Stimulated activated memory B cell treated with anti-CD40 and anti-IgM and Interleukin-4, amounts not matched to agents 10 μg/mL and 1 μg/mL and 100 μg/mL, for 72 hours (primary cell): ENCODE results near the gene GRK1.

ENCODE experiments used
- ATAC-seq: fragments of 150-1000 bp; cut with Tn5 transposase; 2 replicates; pipeline ENCODE4 v1.10.0; 2021
- H3K27ac Mint-ChIP-seq: one replicate; pipeline ENCODE4 v1.8.0; 2022; ENCODE audit warnings: mild to moderate bottlenecking, mixed read lengths
- H3K27me3 Mint-ChIP-seq: one replicate; pipeline ENCODE4 v1.8.0; 2022; ENCODE audit warnings: mixed read lengths
- H3K36me3 Mint-ChIP-seq: one replicate; pipeline ENCODE4 v1.8.0; 2022; ENCODE audit warnings: mixed read lengths
- H3K4me1 Mint-ChIP-seq: one replicate; pipeline ENCODE4 v1.8.0; 2022; ENCODE audit warnings: mixed read lengths
- H3K4me3 Mint-ChIP-seq: one replicate; pipeline ENCODE4 v1.8.0; 2022; ENCODE audit warnings: mild to moderate bottlenecking, moderate library complexity, mixed read lengths
- H3K9me3 Mint-ChIP-seq: one replicate; pipeline ENCODE4 v1.8.0; 2022; ENCODE audit warnings: mixed read lengths

The GRK1 gene

GRCh38 chr13:113638806-113639205 is 28.2 kb upstream of the GRK1 start:
- Mint-ChIP-seq H3K27ac (no peak overlapping the region), H3K36me3 (peaks cover 81% of the 10 kb centered on the region), H3K4me3 (no peak overlapping the region), H3K27me3 (no peaks in the 10 kb centered on the region), H3K9me3 (no peaks in the 10 kb centered on the region), H3K4me1 (peaks cover 13% of the 10 kb centered on the region)
- no peak for ATAC-seq

GRCh38 chr13:113639616-113640262 is 27.3 kb upstream of the GRK1 start:
- H3K36me3 Mint-ChIP-seq = peaks cover 72% of the 10 kb centered on the region
- ATAC-seq = no peak
- no peak overlapping the region for H3K27ac Mint-ChIP-seq
- no peaks in the 10 kb centered on the region for H3K27me3 Mint-ChIP-seq
- no peaks in the 10 kb centered on the region for H3K9me3 Mint-ChIP-seq
- H3K4me3 Mint-ChIP-seq = no peak overlapping the region
- peaks cover 13% of the 10 kb centered on the region for H3K4me1 Mint-ChIP-seq

- Mint-ChIP-seq H3K4me1 (peaks cover 17% of the 10 kb centered on the region), H3K27me3 (no peaks in the 10 kb centered on the region), H3K4me3 (no peak overlapping the region), H3K36me3 (peaks cover 62% of the 10 kb centered on the region), H3K27ac (no peak overlapping the region), H3K9me3 (no peaks in the 10 kb centered on the region)
- ATAC-seq = no peak
Observed at GRCh38 chr13:113641426-113641825, 25.6 kb upstream of the GRK1 start.

- H3K36me3 Mint-ChIP-seq = peaks cover 55% of the 10 kb centered on the region
- no peak overlapping the region for H3K27ac Mint-ChIP-seq
- H3K27me3 Mint-ChIP-seq = no peaks in the 10 kb centered on the region
- ATAC-seq = no peak
- H3K4me1 Mint-ChIP-seq = peaks cover 23% of the 10 kb centered on the region
- H3K9me3 Mint-ChIP-seq = no peaks in the 10 kb centered on the region
- no peak overlapping the region for H3K4me3 Mint-ChIP-seq
Observed at GRCh38 chr13:113642563-113642962, 24.5 kb upstream of the GRK1 start.

- peaks cover 58% of the 10 kb centered on the region for H3K36me3 Mint-ChIP-seq
- no peak overlapping the region for H3K4me3 Mint-ChIP-seq
- H3K27me3 Mint-ChIP-seq = no peaks in the 10 kb centered on the region
- H3K4me1 Mint-ChIP-seq = peaks cover 23% of the 10 kb centered on the region
- no peak for ATAC-seq
- no peak overlapping the region for H3K27ac Mint-ChIP-seq
- no peaks in the 10 kb centered on the region for H3K9me3 Mint-ChIP-seq
Observed at GRCh38 chr13:113643593-113643992, 23.4 kb upstream of the GRK1 start.

- H3K27me3 Mint-ChIP-seq = no peaks in the 10 kb centered on the region
- H3K36me3 Mint-ChIP-seq = peaks cover 49% of the 10 kb centered on the region
- H3K27ac Mint-ChIP-seq = no peak overlapping the region
- H3K4me3 Mint-ChIP-seq = no peak overlapping the region
- H3K4me1 Mint-ChIP-seq = peaks cover 23% of the 10 kb centered on the region
- H3K9me3 Mint-ChIP-seq = no peaks in the 10 kb centered on the region
- no peak for ATAC-seq
Observed at GRCh38 chr13:113644800-113645199, 22.2 kb upstream of the GRK1 start.

GRCh38 chr13:113645329-113645728 is 21.7 kb upstream of the GRK1 start:
- ATAC-seq = no peak
- peaks cover 23% of the 10 kb centered on the region for H3K4me1 Mint-ChIP-seq
- H3K27me3 Mint-ChIP-seq = no peaks in the 10 kb centered on the region
- H3K9me3 Mint-ChIP-seq = no peaks in the 10 kb centered on the region
- H3K4me3 Mint-ChIP-seq = no peak overlapping the region
- peaks cover 49% of the 10 kb centered on the region for H3K36me3 Mint-ChIP-seq
- no peak overlapping the region for H3K27ac Mint-ChIP-seq

GRCh38 chr13:113646376-113646775 is 20.6 kb upstream of the GRK1 start:
- H3K9me3 Mint-ChIP-seq = no peaks in the 10 kb centered on the region
- H3K27ac Mint-ChIP-seq = no peak overlapping the region
- no peak for ATAC-seq

GRCh38 chr13:113646921-113647340 is 20.1 kb upstream of the GRK1 start:
- no peak for ATAC-seq
- H3K4me1 Mint-ChIP-seq = peaks cover 23% of the 10 kb centered on the region
- no peak overlapping the region for H3K27ac Mint-ChIP-seq
- no peaks in the 10 kb centered on the region for H3K9me3 Mint-ChIP-seq
- H3K4me3 Mint-ChIP-seq = no peak overlapping the region
- no peaks in the 10 kb centered on the region for H3K27me3 Mint-ChIP-seq
- H3K36me3 Mint-ChIP-seq = peaks cover 34% of the 10 kb centered on the region

More at GRCh38 chr13:113646376-113646775, 20.6 kb upstream of the GRK1 start:
- Mint-ChIP-seq H3K4me1 (peaks cover 23% of the 10 kb centered on the region), H3K36me3 (peaks cover 39% of the 10 kb centered on the region), H3K4me3 (no peak overlapping the region), H3K27me3 (no peaks in the 10 kb centered on the region)

GRCh38 chr13:113647351-113648215 is 19.4 kb upstream of the GRK1 start:
- no peak overlapping the region for H3K4me3 Mint-ChIP-seq
- peaks cover 27% of the 10 kb centered on the region for H3K36me3 Mint-ChIP-seq
- peaks cover 19% of the 10 kb centered on the region for H3K4me1 Mint-ChIP-seq
- ATAC-seq = no peak
- H3K9me3 Mint-ChIP-seq = no peaks in the 10 kb centered on the region
- no peak overlapping the region for H3K27ac Mint-ChIP-seq
- H3K27me3 Mint-ChIP-seq = no peaks in the 10 kb centered on the region

- peaks cover 24% of the 10 kb centered on the region for H3K36me3 Mint-ChIP-seq
- no peaks in the 10 kb centered on the region for H3K27me3 Mint-ChIP-seq
- no peak overlapping the region for H3K27ac Mint-ChIP-seq
- H3K9me3 Mint-ChIP-seq = no peaks in the 10 kb centered on the region
- no peak overlapping the region for H3K4me3 Mint-ChIP-seq
- H3K4me1 Mint-ChIP-seq = peaks cover 13% of the 10 kb centered on the region
- no peak for ATAC-seq
Observed at GRCh38 chr13:113648216-113648610, 18.8 kb upstream of the GRK1 start.

- H3K4me1 Mint-ChIP-seq = peaks cover 10% of the 10 kb centered on the region
- no peak overlapping the region for H3K27ac Mint-ChIP-seq
- ATAC-seq = no peak
Observed at GRCh38 chr13:113649212-113649611, 17.8 kb upstream of the GRK1 start.

GRCh38 chr13:113650275-113650674 is 16.7 kb upstream of the GRK1 start:
- H3K9me3 Mint-ChIP-seq = no peaks in the 10 kb centered on the region
- H3K4me1 Mint-ChIP-seq = peaks cover 10% of the 10 kb centered on the region
- H3K27ac Mint-ChIP-seq = no peak overlapping the region
- no peaks in the 10 kb centered on the region for H3K27me3 Mint-ChIP-seq
- no peak for ATAC-seq
- no peak overlapping the region for H3K4me3 Mint-ChIP-seq
- peaks cover 24% of the 10 kb centered on the region for H3K36me3 Mint-ChIP-seq

More at GRCh38 chr13:113649212-113649611, 17.8 kb upstream of the GRK1 start:
- Mint-ChIP-seq H3K9me3 (no peaks in the 10 kb centered on the region), H3K27me3 (no peaks in the 10 kb centered on the region), H3K4me3 (no peak overlapping the region), H3K36me3 (peaks cover 24% of the 10 kb centered on the region)

- Mint-ChIP-seq H3K4me3 (no peak overlapping the region), H3K27me3 (no peaks in the 10 kb centered on the region), H3K4me1 (peaks cover 10% of the 10 kb centered on the region), H3K27ac (no peak overlapping the region), H3K36me3 (peaks cover 24% of the 10 kb centered on the region), H3K9me3 (no peaks in the 10 kb centered on the region)
- ATAC-seq = no peak
Observed at GRCh38 chr13:113650731-113651148, 16.3 kb upstream of the GRK1 start.

- no peak for ATAC-seq
- H3K27me3 Mint-ChIP-seq = no peaks in the 10 kb centered on the region
- H3K36me3 Mint-ChIP-seq = peaks cover 18% of the 10 kb centered on the region
- H3K9me3 Mint-ChIP-seq = no peaks in the 10 kb centered on the region
- H3K4me3 Mint-ChIP-seq = no peak overlapping the region
- peaks cover 4% of the 10 kb centered on the region for H3K4me1 Mint-ChIP-seq
- no peak overlapping the region for H3K27ac Mint-ChIP-seq
Observed at GRCh38 chr13:113651511-113652403, 15.3 kb upstream of the GRK1 start.
